Smooth muscle cell (in vitro differentiated cells): ENCODE results near the gene SLCO3A1. TPM values are rescaled to one million over a fixed set of nuclear protein-coding genes. Genes with fewer than 3 reads are reported as not detected.

ENCODE experiments used
- DNase-seq: peaks from one replicate; lab custom pipeline; 2025; ENCODE audit not compliant: unreplicated experiment; lab: John Stamatoyannopoulos, UW
- H2AFZ ChIP-seq: fragments of 200-600 bp; sonication (generic); 2 replicates; pipeline ENCODE4 v1.6.0; 2016; ENCODE audit warnings: antibody characterized with exemption, low read depth, mild to moderate bottlenecking
- H3F3A ChIP-seq: fragments of 200-600 bp; sonication (generic); 2 replicates; pipeline ENCODE4 v1.6.0; 2017; ENCODE audit warnings: antibody characterized with exemption, low read depth
- H3K27ac ChIP-seq: fragments of 200-600 bp; sonication (generic); 2 replicates; pipeline ENCODE4 v1.5.1; 2016; ENCODE audit warnings: low read depth, mild to moderate bottlenecking
- H3K27me3 ChIP-seq: fragments of 200-600 bp; sonication (generic); 2 replicates; pipeline ENCODE4 v1.6.1; 2016; ENCODE audit warnings: low read depth, mild to moderate bottlenecking
- H3K36me3 ChIP-seq: fragments of 200-600 bp; sonication (generic); 2 replicates; pipeline ENCODE4 v1.5.1; 2016; ENCODE audit warnings: low read depth
- H3K4me1 ChIP-seq: fragments of 200-600 bp; sonication (generic); 2 replicates; pipeline ENCODE4 v1.5.1; 2016; ENCODE audit warnings: low read depth
- H3K4me2 ChIP-seq: fragments of 200-600 bp; sonication (generic); 2 replicates; pipeline ENCODE4 v1.6.0; 2016; ENCODE audit warnings: mild to moderate bottlenecking
- H3K4me3 ChIP-seq: fragments of 200-600 bp; sonication (generic); 2 replicates; pipeline ENCODE4 v1.5.1; 2016; ENCODE audit warnings: mild to moderate bottlenecking
- H3K79me2 ChIP-seq: fragments of 200-600 bp; sonication (generic); 2 replicates; pipeline ENCODE4 v1.6.0; 2016; ENCODE audit warnings: low read depth, mild to moderate bottlenecking
- H3K9ac ChIP-seq: fragments of 200-600 bp; sonication (generic); 2 replicates; pipeline ENCODE4 v1.6.0; 2016; ENCODE audit warnings: low read depth
- H3K9me3 ChIP-seq: fragments of 200-600 bp; sonication (generic); replicated peaks from 2 replicates; pipeline ENCODE4 v1.5.1; 2016; ENCODE audit warnings: low read depth
- H4K20me1 ChIP-seq: fragments of 200-600 bp; sonication (generic); 2 replicates; pipeline ENCODE4 v1.6.0; 2016; ENCODE audit warnings: low read depth
- CTCF ChIP-seq: fragments of 200-600 bp; sonication (generic); IDR thresholded peaks from 2 replicates; pipeline ENCODE4 v1.5.1; 2017; ENCODE audit warnings: borderline replicate concordance, mild to moderate bottlenecking, antibody characterized with exemption; ENCODE audit not compliant: insufficient read depth, poor library complexity, severe bottlenecking
- WGBS: methylation state at CpG from one replicate; pipeline ENCODE4 v1.1.7; 2016; ENCODE audit warnings: low lambda C conversion rate; 5-methylcytosine and 5-hydroxymethylcytosine counted together
- polyA plus RNA-seq: library from polyadenylated mRNA; unstranded; fragments of >200 nt; fragmentation: Nextera tagmentation; extraction: Ambion mirVana; gene quantifications from 2 replicates; pipeline ENCODE4 v1.2.1, GENCODE V29; 2016
- total RNA-seq: library from RNA; depleted of rRNA; stranded (reverse); fragments of >200 nt; gene quantifications from 2 replicates; pipeline ENCODE4 v1.2.3, GENCODE V29; 2014

Gene SLCO3A1
- total and polyA plus RNA-seq, 2 experiments from 2014 or later = 1.3 to 12.6 TPM

- H3K27me3 ChIP-seq = no peaks in the 10 kb centered on the region
- H3K9ac ChIP-seq = no peak overlapping the region
- no peaks in the 10 kb centered on the region for H3K36me3 ChIP-seq
- H3K79me2 ChIP-seq = no peaks in the 10 kb centered on the region
- no peak overlapping the region for H3K27ac ChIP-seq
- no peak overlapping the region for H3K4me3 ChIP-seq
- H3K4me2 ChIP-seq = no peak overlapping the region
- H2AFZ ChIP-seq = no peak overlapping the region
- no peak for TF ChIP-seq CTCF
- H4K20me1 ChIP-seq = no peaks in the 10 kb centered on the region
- no peaks in the 10 kb centered on the region for H3K9me3 ChIP-seq
- WGBS = 79% methylated on average over 4 of the region's 4 CpGs
- no peak for DNase-seq
- peaks cover 9% of the 10 kb centered on the region for H3K4me1 ChIP-seq
- H3F3A ChIP-seq = no peaks in the 10 kb centered on the region
Measured at GRCh38 chr15:91927585-91927984, 74.1 kb downstream of the SLCO3A1 start.

GRCh38 chr15:91928675-91929074 lies 75.2 kb downstream of the SLCO3A1 start:
- Histone ChIP-seq H3F3A (no peaks in the 10 kb centered on the region), H2AFZ (no peak overlapping the region), H3K79me2 (no peaks in the 10 kb centered on the region), H3K4me3 (no peak overlapping the region), H3K9me3 (no peaks in the 10 kb centered on the region), H3K9ac (no peak overlapping the region), H3K4me2 (no peak overlapping the region), H3K27ac (no peak overlapping the region), H4K20me1 (no peaks in the 10 kb centered on the region), H3K36me3 (no peaks in the 10 kb centered on the region), H3K4me1 (peaks cover 9% of the 10 kb centered on the region), H3K27me3 (no peaks in the 10 kb centered on the region)
- TF ChIP-seq CTCF = no peak
- 89% methylated on average over 6 of the region's 6 CpGs for WGBS
- DNase-seq = no peak

GRCh38 chr15:91929509-91929908 lies 76.0 kb downstream of the SLCO3A1 start:
- Histone ChIP-seq H3K36me3 (no peaks in the 10 kb centered on the region), H3K4me1 (peaks cover 9% of the 10 kb centered on the region), H3K27ac (no peak overlapping the region), H3K79me2 (no peaks in the 10 kb centered on the region), H3K9me3 (no peaks in the 10 kb centered on the region), H3K4me3 (no peak overlapping the region), H4K20me1 (no peaks in the 10 kb centered on the region), H2AFZ (no peak overlapping the region), H3K4me2 (no peak overlapping the region), H3K27me3 (no peaks in the 10 kb centered on the region), H3K9ac (no peak overlapping the region), H3F3A (no peaks in the 10 kb centered on the region)
- no peak for TF ChIP-seq CTCF
- WGBS = 90% methylated on average over 2 of the region's 2 CpGs
- no peak for DNase-seq

GRCh38 chr15:91930092-91930491 lies 76.6 kb downstream of the SLCO3A1 start:
- no peaks in the 10 kb centered on the region for H3K79me2 ChIP-seq

More at GRCh38 chr15:91930092-91930491, 76.6 kb downstream of the SLCO3A1 start:
- H3K27me3 ChIP-seq = no peaks in the 10 kb centered on the region
- H3K9ac ChIP-seq = no peak overlapping the region
- no peak for DNase-seq
- 91% methylated on average over 2 of the region's 2 CpGs for WGBS
- no peak overlapping the region for H3K27ac ChIP-seq
- no peaks in the 10 kb centered on the region for H3K9me3 ChIP-seq
- no peaks in the 10 kb centered on the region for H3F3A ChIP-seq
- no peak overlapping the region for H2AFZ ChIP-seq
- no peaks in the 10 kb centered on the region for H4K20me1 ChIP-seq
- no peak overlapping the region for H3K4me2 ChIP-seq
- no peak overlapping the region for H3K4me3 ChIP-seq
- H3K36me3 ChIP-seq = no peaks in the 10 kb centered on the region
- TF ChIP-seq CTCF = no peak
- peaks cover 9% of the 10 kb centered on the region for H3K4me1 ChIP-seq
